ENCODE results near the gene CCL3. TPM values are rescaled to one million over a fixed set of nuclear protein-coding genes. Genes with fewer than 3 reads are reported as not detected.

CCL3 gene
- polyA plus RNA-seq, 1 donor from 2014 or later: not detected

DNA sequence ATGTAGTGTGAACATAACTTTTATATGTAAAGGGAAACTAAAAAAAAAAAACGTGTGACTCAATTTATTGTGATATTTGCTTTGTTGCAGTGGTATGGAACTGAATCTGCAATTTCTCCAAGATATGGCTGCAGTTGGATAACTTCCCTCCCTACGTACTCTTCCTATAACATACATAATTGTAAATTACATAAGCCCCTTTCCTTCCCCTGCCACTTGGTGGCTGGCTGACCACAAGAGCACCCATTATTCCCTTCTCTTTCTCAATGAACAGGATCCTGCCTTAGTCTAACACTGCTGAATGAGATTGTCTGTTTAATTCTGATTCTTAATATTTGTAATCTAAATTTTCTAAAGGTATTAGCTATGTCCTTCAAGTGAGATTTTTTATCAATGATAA lies 41.5 kb upstream of the CCL3 start:
- no peaks in the 10 kb centered on the region for H3K9me2 ChIP-seq (ENCODE audit: insufficient read depth, low read length)
- no peak overlapping the region for H3K4me3 ChIP-seq (ENCODE audit: low read length)
- no peak for TF ChIP-seq MXI1 (conservative IDR thresholded peaks at IDR 0.05; ENCODE audit: poor library complexity, severe bottlenecking)
- TF ChIP-seq EP300 (conservative IDR thresholded peaks at IDR 0.05; ENCODE audit: poor library complexity, severe bottlenecking): no peak
- no peak for TF ChIP-seq EZH2 (IDR thresholded peaks at IDR 0.05; ENCODE audit: borderline replicate concordance, insufficient read depth, low read length, poor library complexity, severe bottlenecking)
- TF ChIP-seq POLR2AphosphoS5 (IDR thresholded peaks at IDR 0.05): no peak
- TF ChIP-seq, protein P1, sequence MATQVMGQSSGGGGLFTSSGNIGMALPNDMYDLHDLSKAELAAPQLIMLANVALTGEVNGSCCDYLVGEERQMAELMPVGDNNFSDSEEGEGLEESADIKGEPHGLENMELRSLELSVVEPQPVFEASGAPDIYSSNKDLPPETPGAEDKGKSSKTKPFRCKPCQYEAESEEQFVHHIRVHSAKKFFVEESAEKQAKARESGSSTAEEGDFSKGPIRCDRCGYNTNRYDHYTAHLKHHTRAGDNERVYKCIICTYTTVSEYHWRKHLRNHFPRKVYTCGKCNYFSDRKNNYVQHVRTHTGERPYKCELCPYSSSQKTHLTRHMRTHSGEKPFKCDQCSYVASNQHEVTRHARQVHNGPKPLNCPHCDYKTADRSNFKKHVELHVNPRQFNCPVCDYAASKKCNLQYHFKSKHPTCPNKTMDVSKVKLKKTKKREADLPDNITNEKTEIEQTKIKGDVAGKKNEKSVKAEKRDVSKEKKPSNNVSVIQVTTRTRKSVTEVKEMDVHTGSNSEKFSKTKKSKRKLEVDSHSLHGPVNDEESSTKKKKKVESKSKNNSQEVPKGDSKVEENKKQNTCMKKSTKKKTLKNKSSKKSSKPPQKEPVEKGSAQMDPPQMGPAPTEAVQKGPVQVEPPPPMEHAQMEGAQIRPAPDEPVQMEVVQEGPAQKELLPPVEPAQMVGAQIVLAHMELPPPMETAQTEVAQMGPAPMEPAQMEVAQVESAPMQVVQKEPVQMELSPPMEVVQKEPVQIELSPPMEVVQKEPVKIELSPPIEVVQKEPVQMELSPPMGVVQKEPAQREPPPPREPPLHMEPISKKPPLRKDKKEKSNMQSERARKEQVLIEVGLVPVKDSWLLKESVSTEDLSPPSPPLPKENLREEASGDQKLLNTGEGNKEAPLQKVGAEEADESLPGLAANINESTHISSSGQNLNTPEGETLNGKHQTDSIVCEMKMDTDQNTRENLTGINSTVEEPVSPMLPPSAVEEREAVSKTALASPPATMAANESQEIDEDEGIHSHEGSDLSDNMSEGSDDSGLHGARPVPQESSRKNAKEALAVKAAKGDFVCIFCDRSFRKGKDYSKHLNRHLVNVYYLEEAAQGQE (IDR thresholded peaks at IDR 0.05; ENCODE audit: borderline replicate concordance): no peak
- TF ChIP-seq TAF1 (IDR thresholded peaks at IDR 0.05; ENCODE audit: low read depth): no peak
- no peak for TF ChIP-seq SMC3 (conservative IDR thresholded peaks at IDR 0.05; ENCODE audit: poor library complexity)
- no peak for TF ChIP-seq RAD21 (conservative IDR thresholded peaks at IDR 0.05)
- TF ChIP-seq CTCF (IDR thresholded peaks at IDR 0.05; ENCODE audit: poor library complexity, severe bottlenecking): no peak
- no peaks in the 10 kb centered on the region for H3K79me2 ChIP-seq (replicated peaks; ENCODE audit: insufficient read depth, low read length)
- H4K20me1 ChIP-seq (ENCODE audit: insufficient read depth): no peaks in the 10 kb centered on the region
- no peaks in the 10 kb centered on the region for H3K36me3 ChIP-seq (ENCODE audit: insufficient read depth, low read length)
- H3K4me2 ChIP-seq (ENCODE audit: low read length): no peak overlapping the region
- no peaks in the 10 kb centered on the region for H3F3A ChIP-seq (ENCODE audit: insufficient read depth, low read length, poor library complexity, severe bottlenecking)
- H3K9ac ChIP-seq (ENCODE audit: low read length): no peak overlapping the region
- H3K27me3 ChIP-seq (ENCODE audit: insufficient read depth, low read depth, low read length): no peaks in the 10 kb centered on the region
- no peak overlapping the region for H2AFZ ChIP-seq (ENCODE audit: low read depth, low read length)
- H3K27ac ChIP-seq (ENCODE audit: low read length): no peak overlapping the region
- no peaks in the 10 kb centered on the region for H3K9me3 ChIP-seq (ENCODE audit: low read length)

- Histone ChIP-seq H3K27me3 (ENCODE audit: insufficient read depth, low read depth, low read length) (no peaks in the 10 kb centered on the region), H3K9me3 (ENCODE audit: low read length) (no peaks in the 10 kb centered on the region), H3K27ac (ENCODE audit: low read length) (no peak overlapping the region), H3K36me3 (ENCODE audit: insufficient read depth, low read length) (no peaks in the 10 kb centered on the region), H2AFZ (ENCODE audit: low read depth, low read length) (no peak overlapping the region), H3K9me2 (ENCODE audit: insufficient read depth, low read length) (no peaks in the 10 kb centered on the region), H3F3A (ENCODE audit: insufficient read depth, low read length, poor library complexity, severe bottlenecking) (no peaks in the 10 kb centered on the region), H3K4me3 (ENCODE audit: low read length) (no peak overlapping the region), H3K4me2 (ENCODE audit: low read length) (no peak overlapping the region), H3K9ac (ENCODE audit: low read length) (no peak overlapping the region), H3K79me2 (replicated peaks; ENCODE audit: insufficient read depth, low read length) (no peaks in the 10 kb centered on the region), H4K20me1 (ENCODE audit: insufficient read depth) (no peaks in the 10 kb centered on the region)
- TF ChIP-seq, protein P1 (IDR thresholded peaks at IDR 0.05; ENCODE audit: borderline replicate concordance): no peak
- no peak for TF ChIP-seq SMC3 (conservative IDR thresholded peaks at IDR 0.05; ENCODE audit: poor library complexity)
- no peak for TF ChIP-seq CTCF (IDR thresholded peaks at IDR 0.05; ENCODE audit: poor library complexity, severe bottlenecking)
- TF ChIP-seq POLR2AphosphoS5 (IDR thresholded peaks at IDR 0.05): no peak
- no peak for TF ChIP-seq TAF1 (IDR thresholded peaks at IDR 0.05; ENCODE audit: low read depth)
- no peak for TF ChIP-seq RAD21 (conservative IDR thresholded peaks at IDR 0.05)
- no peak for TF ChIP-seq EP300 (conservative IDR thresholded peaks at IDR 0.05; ENCODE audit: poor library complexity, severe bottlenecking)
- no peak for TF ChIP-seq EZH2 (IDR thresholded peaks at IDR 0.05; ENCODE audit: borderline replicate concordance, insufficient read depth, low read length, poor library complexity, severe bottlenecking)
- no peak for TF ChIP-seq MXI1 (conservative IDR thresholded peaks at IDR 0.05; ENCODE audit: poor library complexity, severe bottlenecking)
Measured at GRCh38 chr17:36130346-36130745, 40.4 kb upstream of the CCL3 start.

Data from neural cell (in vitro differentiated cells).